DND-41 (cell line): ENCODE results near the gene FAM53B.

Source experiments
- CTCF ChIP-seq: IDR thresholded peaks from 2 replicates; pipeline ENCODE4 v1.5.1; 2012; ENCODE audit warnings: borderline replicate concordance, low read length, moderate library complexity, mild to moderate bottlenecking; ENCODE audit not compliant: poor library complexity, severe bottlenecking; ENCODE audit errors: extremely low read depth
- EZH2 ChIP-seq: IDR thresholded peaks from 3 replicates; pipeline ENCODE4 v1.6.1; 2012; ENCODE audit warnings: borderline replicate concordance, low read depth, mild to moderate bottlenecking, moderate library complexity, low read length, inconsistent platforms; ENCODE audit not compliant: severe bottlenecking

GRCh38 chr10:124629842-124630241 is 114.3 kb downstream of the FAM53B start:
- TF ChIP-seq EZH2 (no peak), CTCF (no peak)
